AG08395 (cell line): ENCODE results near the gene ZNF260.

ENCODE experiments used
- DNase-seq: peaks from one replicate; pipeline ENCODE4 v3.0.0; 2012; ENCODE audit warnings: mixed read lengths, low spot score

The ZNF260 gene

DNA sequence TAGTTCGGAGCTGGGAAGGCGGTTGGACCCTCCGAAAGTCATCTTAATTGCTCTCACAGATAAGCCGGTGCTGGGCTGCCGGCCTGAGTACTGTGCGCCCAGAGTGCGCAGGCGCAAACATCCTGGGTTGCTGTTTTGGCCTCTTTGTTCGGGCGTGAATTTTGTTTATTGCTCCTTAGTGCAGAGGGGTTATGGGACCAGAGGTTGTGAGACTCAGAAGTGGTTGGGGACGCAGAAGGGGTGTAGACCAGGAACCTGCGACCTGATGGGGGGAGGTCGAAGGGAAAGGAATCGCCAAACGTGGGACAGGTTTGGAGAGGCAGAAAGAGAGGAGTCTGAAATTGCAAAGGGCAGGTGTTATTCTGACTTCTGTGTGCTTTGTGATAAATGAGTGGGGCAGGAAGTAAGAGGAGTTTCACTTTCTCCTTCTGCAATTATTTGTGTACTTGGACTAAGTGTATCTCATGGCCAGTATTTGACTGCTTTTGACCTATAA lies 38.1 kb downstream of the ZNF260 start:
- DNase-seq: peak; percentile 91

DNA sequence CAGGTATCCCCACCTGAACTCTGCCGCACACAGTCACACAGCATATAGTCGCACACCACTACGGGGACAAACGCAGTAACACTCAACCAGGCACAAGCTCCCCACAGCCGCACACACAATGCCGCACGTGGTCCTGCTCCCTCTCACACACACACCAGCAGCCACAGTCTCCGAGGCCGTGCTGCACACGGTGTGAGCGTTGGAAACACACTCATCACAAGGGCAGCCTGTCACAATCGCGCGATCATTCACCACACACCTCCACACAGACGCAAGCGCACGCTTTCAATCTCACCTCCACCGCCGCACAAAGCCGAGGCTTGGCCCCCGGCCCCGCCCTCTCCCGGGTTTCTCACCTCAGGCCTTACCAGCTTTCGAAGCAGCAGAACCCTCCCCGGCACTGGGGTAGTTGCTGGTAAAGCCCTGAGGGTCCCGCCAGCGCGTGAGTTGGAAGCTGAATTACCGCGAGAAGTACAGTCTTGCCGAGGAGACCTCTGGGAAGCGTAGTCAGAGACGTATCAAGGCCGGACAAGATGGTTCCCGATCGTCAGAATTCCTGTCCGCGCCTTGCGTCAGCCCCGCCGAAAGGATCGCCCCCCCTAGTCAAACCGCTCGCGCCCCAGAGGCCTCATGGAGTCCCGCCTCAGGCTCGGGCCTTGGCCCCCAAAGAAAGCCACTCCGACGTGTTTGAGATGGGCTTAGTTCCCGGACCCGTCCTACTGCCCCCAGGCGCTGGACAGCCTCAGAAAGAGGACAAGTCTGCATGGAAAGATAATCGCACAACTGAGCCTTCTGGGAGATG lies 38.8 kb downstream of the ZNF260 start, which contains the start of gene ZNF566:
TSS of gene ZNF566 (minus strand) at position 444 of the 802 bp plus-strand sequence. CDS start 13,004 bp downstream, outside the sequence.
- peak; percentile 96 for DNase-seq

- peak; percentile 13 for DNase-seq
These were observed 39.3 kb downstream of the ZNF260 start for GRCh38 chr19:36488846-36489117.

- no peak for DNase-seq
These were observed 39.8 kb downstream of the ZNF260 start for GRCh38 chr19:36488118-36488845.

DNA sequence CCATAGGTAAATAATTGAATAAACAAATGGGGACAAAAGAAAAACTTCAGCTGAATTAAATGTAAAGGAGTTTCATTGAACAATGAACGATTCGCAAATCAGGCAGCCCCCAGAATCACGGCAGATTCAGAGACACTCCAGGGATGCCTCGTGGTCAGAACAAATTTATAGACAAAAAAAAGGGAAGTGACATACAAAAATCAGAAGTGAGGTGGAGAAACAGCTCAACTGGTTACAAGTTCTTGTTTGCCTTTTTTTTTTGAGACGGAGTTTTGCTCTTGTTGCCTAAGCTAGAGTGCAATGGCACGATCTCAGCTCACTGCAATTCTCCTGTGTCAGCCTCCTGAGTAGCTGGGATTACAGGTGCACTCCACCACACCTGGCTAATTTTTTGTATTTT lies 44.4 kb downstream of the ZNF260 start:
- no peak for DNase-seq

DNA sequence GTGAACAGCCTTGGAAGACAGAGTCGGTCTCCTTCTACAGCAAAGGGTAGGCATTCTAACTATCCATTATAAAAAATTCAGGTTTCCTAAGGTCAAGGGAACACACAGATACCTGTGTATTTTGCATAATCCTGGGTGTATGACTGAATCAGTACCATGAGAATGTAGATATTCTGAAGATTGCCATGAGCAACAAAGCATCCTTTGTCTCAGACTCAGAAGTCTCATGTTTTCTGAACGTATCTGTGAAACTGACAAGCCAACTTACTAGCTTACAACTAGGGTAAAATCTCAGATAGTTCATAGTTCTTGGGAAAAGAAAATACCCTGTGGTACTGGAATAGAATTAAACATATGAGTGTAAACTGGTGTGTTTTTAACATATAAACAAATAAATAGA lies 45.2 kb downstream of the ZNF260 start:
- no peak for DNase-seq
